ENCODE results near the gene TATDN3.

TATDN3 gene

DNA sequence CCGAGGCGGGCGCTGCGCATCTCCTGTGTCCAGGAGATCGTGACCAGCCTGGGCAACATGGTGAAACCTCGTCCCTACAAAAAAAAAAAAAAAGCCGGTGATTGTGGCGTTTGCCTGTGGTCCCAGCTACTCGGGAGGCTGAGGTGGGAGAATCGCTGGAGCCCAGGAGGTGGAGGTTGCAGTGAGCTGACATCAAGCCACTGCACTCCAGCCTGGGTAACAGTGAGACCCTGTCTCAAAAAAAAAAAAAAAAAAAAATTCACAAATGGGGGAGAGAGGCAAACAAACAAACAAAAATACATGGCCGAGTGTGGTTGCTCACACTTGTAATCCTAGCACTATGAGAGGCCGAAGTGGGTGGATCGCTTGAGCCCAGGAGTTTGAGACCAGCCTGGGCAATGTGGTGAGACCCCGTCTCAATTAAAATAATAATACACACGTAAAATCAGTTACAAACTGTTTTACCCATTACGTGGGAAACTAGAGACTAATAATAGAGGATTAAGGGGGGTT, 758 bp downstream of the TATDN3 start:
- peaks cover 46% of the 10 kb centered on the region for H3K4me1 ChIP-seq (ENCODE audit: insufficient read depth, low read length, poor library complexity, severe bottlenecking)
- no peaks in the 10 kb centered on the region for H3K9me3 ChIP-seq (ENCODE audit: insufficient read depth, low read depth, low read length)
- H2AFZ ChIP-seq (ENCODE audit: low read length), result peak overlapping the region; percentile 97
- peak overlapping the region; percentile 64 for H3K4me2 ChIP-seq (ENCODE audit: low read depth, low read length, poor library complexity, severe bottlenecking)
- H3K9ac ChIP-seq (ENCODE audit: low read depth, low read length, poor library complexity, severe bottlenecking), result peak overlapping the region; percentile 86
- H3K9me2 ChIP-seq (replicated peaks; ENCODE audit: low read depth, low read length), result no peaks in the 10 kb centered on the region
- H4K20me1 ChIP-seq (ENCODE audit: insufficient read depth, low read length, poor library complexity, severe bottlenecking), result peaks cover 15% of the 10 kb centered on the region
- H3F3A ChIP-seq (ENCODE audit: low read depth), result no peaks in the 10 kb centered on the region
- H3K79me2 ChIP-seq (ENCODE audit: insufficient read depth, low read length), result peaks cover 56% of the 10 kb centered on the region
- H3K36me3 ChIP-seq (ENCODE audit: insufficient read depth, low read length), result no peaks in the 10 kb centered on the region; the same call in 1 of the 2 replicates
- peak overlapping the region; percentile 94 for H3K4me3 ChIP-seq (ENCODE audit: low read length, poor library complexity, severe bottlenecking)
- TF ChIP-seq EZH2phosphoT487 (IDR thresholded peaks at IDR 0.05; ENCODE audit: borderline replicate concordance), result no peak
- TF ChIP-seq, protein P1, sequence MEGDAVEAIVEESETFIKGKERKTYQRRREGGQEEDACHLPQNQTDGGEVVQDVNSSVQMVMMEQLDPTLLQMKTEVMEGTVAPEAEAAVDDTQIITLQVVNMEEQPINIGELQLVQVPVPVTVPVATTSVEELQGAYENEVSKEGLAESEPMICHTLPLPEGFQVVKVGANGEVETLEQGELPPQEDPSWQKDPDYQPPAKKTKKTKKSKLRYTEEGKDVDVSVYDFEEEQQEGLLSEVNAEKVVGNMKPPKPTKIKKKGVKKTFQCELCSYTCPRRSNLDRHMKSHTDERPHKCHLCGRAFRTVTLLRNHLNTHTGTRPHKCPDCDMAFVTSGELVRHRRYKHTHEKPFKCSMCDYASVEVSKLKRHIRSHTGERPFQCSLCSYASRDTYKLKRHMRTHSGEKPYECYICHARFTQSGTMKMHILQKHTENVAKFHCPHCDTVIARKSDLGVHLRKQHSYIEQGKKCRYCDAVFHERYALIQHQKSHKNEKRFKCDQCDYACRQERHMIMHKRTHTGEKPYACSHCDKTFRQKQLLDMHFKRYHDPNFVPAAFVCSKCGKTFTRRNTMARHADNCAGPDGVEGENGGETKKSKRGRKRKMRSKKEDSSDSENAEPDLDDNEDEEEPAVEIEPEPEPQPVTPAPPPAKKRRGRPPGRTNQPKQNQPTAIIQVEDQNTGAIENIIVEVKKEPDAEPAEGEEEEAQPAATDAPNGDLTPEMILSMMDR (conservative IDR thresholded peaks at IDR 0.05; ENCODE audit: low read length), result no peak
- H3K27me3 ChIP-seq (ENCODE audit: insufficient read depth, low read length, poor library complexity, severe bottlenecking), result no peaks in the 10 kb centered on the region

DNA sequence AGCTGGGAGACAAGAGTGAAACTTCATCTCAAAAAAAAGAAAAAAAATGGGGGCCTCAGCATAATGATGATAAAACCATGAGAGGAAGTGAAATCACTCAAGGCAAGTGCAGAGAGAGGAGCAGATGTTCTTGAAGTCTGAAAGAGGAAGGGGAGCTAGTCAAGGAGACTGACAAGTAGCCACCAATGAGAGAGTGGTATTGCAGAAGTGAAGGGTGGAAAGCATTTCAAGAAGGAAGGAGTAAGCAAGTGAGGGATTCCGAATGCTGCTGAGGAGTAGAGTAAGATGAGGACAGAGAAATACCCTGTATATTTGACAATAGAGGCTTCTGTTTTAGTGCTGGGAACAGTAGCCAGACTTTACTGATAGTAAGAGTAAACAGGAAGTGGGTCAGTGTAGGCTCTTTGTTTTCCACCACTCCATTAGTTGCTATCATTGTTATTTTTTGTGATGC, 2.9 kb downstream of the TATDN3 start:
- peaks cover 7% of the 10 kb centered on the region for H4K20me1 ChIP-seq (ENCODE audit: insufficient read depth, low read length, poor library complexity, severe bottlenecking)
- H3K9ac ChIP-seq (ENCODE audit: low read depth, low read length, poor library complexity, severe bottlenecking), result no peak overlapping the region
- no peaks in the 10 kb centered on the region for H3K27me3 ChIP-seq (ENCODE audit: insufficient read depth, low read length, poor library complexity, severe bottlenecking)
- H3F3A ChIP-seq (ENCODE audit: low read depth), result no peaks in the 10 kb centered on the region
- peaks cover 36% of the 10 kb centered on the region for H3K79me2 ChIP-seq (ENCODE audit: insufficient read depth, low read length)
- no peak for TF ChIP-seq EZH2phosphoT487 (IDR thresholded peaks at IDR 0.05; ENCODE audit: borderline replicate concordance)
- TF ChIP-seq, protein P1 (conservative IDR thresholded peaks at IDR 0.05; ENCODE audit: low read length), result no peak
- H3K9me2 ChIP-seq (replicated peaks; ENCODE audit: low read depth, low read length), result no peaks in the 10 kb centered on the region
- peak overlapping the region; percentile 29 for H3K4me2 ChIP-seq (ENCODE audit: low read depth, low read length, poor library complexity, severe bottlenecking)
- H3K4me1 ChIP-seq (ENCODE audit: insufficient read depth, low read length, poor library complexity, severe bottlenecking), result peaks cover 28% of the 10 kb centered on the region
- no peaks in the 10 kb centered on the region; the same call in 1 of the 2 replicates for H3K36me3 ChIP-seq (ENCODE audit: insufficient read depth, low read length)
- peak overlapping the region; percentile 38 for H3K4me3 ChIP-seq (ENCODE audit: low read length, poor library complexity, severe bottlenecking)
- H2AFZ ChIP-seq (ENCODE audit: low read length), result peak overlapping the region; percentile 30; the same call in 1 of the 2 replicates
- no peaks in the 10 kb centered on the region for H3K9me3 ChIP-seq (ENCODE audit: insufficient read depth, low read depth, low read length)

DNA sequence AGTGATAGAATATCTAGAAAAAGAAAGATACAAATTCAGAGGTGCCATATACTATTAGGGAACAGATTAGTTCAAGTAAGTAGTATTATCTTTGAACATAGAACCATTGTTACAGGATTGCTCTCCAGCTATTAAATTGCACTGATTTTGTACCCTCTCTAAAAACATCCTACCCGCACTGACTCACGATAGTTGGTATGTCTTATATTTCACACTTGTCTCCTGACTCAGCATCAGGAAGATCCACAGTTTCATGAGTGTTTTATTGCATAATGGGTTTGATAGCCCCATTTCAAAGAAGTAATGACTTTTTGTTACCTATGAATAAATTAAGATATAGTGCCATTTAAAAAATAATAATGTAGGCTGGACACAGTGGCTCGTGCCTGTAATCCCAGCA, 6.0 kb downstream of the TATDN3 start:
- H3K36me3 ChIP-seq (ENCODE audit: insufficient read depth, low read length), result no peaks in the 10 kb centered on the region; the same call in 1 of the 2 replicates
- no peak overlapping the region for H3K9ac ChIP-seq (ENCODE audit: low read depth, low read length, poor library complexity, severe bottlenecking)
- H3K4me3 ChIP-seq (ENCODE audit: low read length, poor library complexity, severe bottlenecking), result no peak overlapping the region
- no peak for TF ChIP-seq EZH2phosphoT487 (IDR thresholded peaks at IDR 0.05; ENCODE audit: borderline replicate concordance)
- TF ChIP-seq, protein P1 (conservative IDR thresholded peaks at IDR 0.05; ENCODE audit: low read length), result no peak
- peaks cover 17% of the 10 kb centered on the region for H3K4me1 ChIP-seq (ENCODE audit: insufficient read depth, low read length, poor library complexity, severe bottlenecking)
- H2AFZ ChIP-seq (ENCODE audit: low read length), result no peak overlapping the region
- H3K79me2 ChIP-seq (ENCODE audit: insufficient read depth, low read length), result peaks cover 9% of the 10 kb centered on the region
- no peaks in the 10 kb centered on the region for H4K20me1 ChIP-seq (ENCODE audit: insufficient read depth, low read length, poor library complexity, severe bottlenecking)
- no peaks in the 10 kb centered on the region for H3K9me3 ChIP-seq (ENCODE audit: insufficient read depth, low read depth, low read length)
- no peaks in the 10 kb centered on the region for H3K9me2 ChIP-seq (replicated peaks; ENCODE audit: low read depth, low read length)
- no peaks in the 10 kb centered on the region for H3K27me3 ChIP-seq (ENCODE audit: insufficient read depth, low read length, poor library complexity, severe bottlenecking)
- H3K4me2 ChIP-seq (ENCODE audit: low read depth, low read length, poor library complexity, severe bottlenecking), result no peak overlapping the region
- H3F3A ChIP-seq (ENCODE audit: low read depth), result no peaks in the 10 kb centered on the region
